ENCODE results near the gene GLYATL3. TPM values are rescaled to one million over a fixed set of nuclear protein-coding genes. Genes with fewer than 3 reads are reported as not detected.

GLYATL3 gene
- total RNA-seq, 4 donors from 2014 or later, result not detected

DNA sequence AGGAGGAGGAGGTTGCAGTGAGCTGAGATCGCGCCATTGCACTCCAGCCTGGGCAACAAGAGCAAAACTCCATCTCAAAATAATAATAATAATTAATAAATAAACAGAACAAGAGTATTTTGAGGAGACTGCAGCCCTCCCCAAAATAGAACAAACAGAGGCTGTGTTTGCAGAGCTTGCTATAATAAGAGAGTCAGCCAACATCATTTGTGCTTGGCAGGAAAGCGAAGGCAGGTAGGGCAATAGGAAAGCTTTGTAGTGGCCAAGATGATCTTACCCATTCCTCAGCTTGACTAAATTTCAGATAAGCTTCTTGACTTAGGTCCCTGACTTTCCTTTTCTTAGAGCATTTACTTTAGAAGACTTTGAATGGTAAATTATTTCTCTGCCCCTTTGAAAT is 57.5 kb downstream of the GLYATL3 start:
- 62 to 82% methylated on average over 3 of the region's 3 CpGs for WGBS, 2 donors (ENCODE audit: low coverage in 1 of 2)
- H3K27me3 ChIP-seq, result peaks cover 3% of the 10 kb centered on the region
- no peaks in the 10 kb centered on the region for H3K36me3 ChIP-seq
- no peak for DNase-seq
- in situ Hi-C loops (cut with MboI; ENCODE audit: low pct_ligation_motif_present in 1 of 4, low pct_unique_long_range_greater_than_20kb in 1 of 4, low sequenced_read_pairs in 3 of 4) (no loop called here), intact Hi-C loops (cut with DNase I; ENCODE audit: low total_unique reads) (no loop called here)
- peaks cover 0 to 21% (median 10%) of the 10 kb centered on the region in 4 donors for H3K4me1 ChIP-seq
- H3K4me3 ChIP-seq, result no peak overlapping the region
- TF ChIP-seq POLR2A (IDR thresholded peaks at IDR 0.05), result no peak
- no peak for TF ChIP-seq POLR2AphosphoS5 (IDR thresholded peaks at IDR 0.05)
- TF ChIP-seq, protein P1, sequence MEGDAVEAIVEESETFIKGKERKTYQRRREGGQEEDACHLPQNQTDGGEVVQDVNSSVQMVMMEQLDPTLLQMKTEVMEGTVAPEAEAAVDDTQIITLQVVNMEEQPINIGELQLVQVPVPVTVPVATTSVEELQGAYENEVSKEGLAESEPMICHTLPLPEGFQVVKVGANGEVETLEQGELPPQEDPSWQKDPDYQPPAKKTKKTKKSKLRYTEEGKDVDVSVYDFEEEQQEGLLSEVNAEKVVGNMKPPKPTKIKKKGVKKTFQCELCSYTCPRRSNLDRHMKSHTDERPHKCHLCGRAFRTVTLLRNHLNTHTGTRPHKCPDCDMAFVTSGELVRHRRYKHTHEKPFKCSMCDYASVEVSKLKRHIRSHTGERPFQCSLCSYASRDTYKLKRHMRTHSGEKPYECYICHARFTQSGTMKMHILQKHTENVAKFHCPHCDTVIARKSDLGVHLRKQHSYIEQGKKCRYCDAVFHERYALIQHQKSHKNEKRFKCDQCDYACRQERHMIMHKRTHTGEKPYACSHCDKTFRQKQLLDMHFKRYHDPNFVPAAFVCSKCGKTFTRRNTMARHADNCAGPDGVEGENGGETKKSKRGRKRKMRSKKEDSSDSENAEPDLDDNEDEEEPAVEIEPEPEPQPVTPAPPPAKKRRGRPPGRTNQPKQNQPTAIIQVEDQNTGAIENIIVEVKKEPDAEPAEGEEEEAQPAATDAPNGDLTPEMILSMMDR (IDR thresholded peaks at IDR 0.05), result no peak
- no peak for TF ChIP-seq EP300 (IDR thresholded peaks at IDR 0.05; ENCODE audit: low read depth)
- H3K9me3 ChIP-seq, result no peaks in the 10 kb centered on the region
- H3K27ac ChIP-seq, result peak overlapping the region; percentile 71 to 82 (median 77)

DNA sequence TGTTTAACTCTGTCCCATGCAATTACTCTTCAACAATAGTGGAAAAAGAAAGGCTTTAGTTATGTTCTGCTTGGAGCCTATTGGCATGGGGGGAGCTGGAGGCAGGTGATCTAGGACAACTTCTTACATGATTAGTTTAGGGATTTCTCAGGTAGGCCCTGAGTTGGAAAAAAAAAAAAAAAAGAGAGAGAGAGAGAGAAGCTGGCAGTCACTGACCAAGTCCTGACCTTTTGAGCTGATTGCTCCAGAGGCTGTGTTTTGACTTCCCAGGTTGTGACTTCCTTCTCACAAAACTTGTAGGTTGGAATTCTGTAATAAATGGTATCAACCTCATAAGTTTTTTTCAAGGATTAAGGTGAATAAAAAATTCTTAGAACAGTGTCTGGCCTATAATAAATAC is 58.5 kb downstream of the GLYATL3 start:
- TF ChIP-seq POLR2A (IDR thresholded peaks at IDR 0.05) (no peak), POLR2AphosphoS5 (IDR thresholded peaks at IDR 0.05) (no peak), EP300 (IDR thresholded peaks at IDR 0.05; ENCODE audit: low read depth) (no peak)
- TF ChIP-seq, protein P1 (IDR thresholded peaks at IDR 0.05), result no peak
- H3K9me3 ChIP-seq, result no peaks in the 10 kb centered on the region
- intact Hi-C loops (cut with DNase I; ENCODE audit: low total_unique reads), result no loop called here
- H3K4me1 ChIP-seq, result peaks cover 0 to 18% (median 9%) of the 10 kb centered on the region in 4 donors
- DNase-seq, result no peak
- H3K4me3 ChIP-seq, result no peak overlapping the region
- H3K27me3 ChIP-seq, result no peaks in the 10 kb centered on the region
- in situ Hi-C loops (cut with MboI; ENCODE audit: low pct_ligation_motif_present in 1 of 4, low pct_unique_long_range_greater_than_20kb in 1 of 4, low sequenced_read_pairs in 3 of 4), result no loop called here
- H3K27ac ChIP-seq, result no peak overlapping the region
- H3K36me3 ChIP-seq, result no peaks in the 10 kb centered on the region

DNA sequence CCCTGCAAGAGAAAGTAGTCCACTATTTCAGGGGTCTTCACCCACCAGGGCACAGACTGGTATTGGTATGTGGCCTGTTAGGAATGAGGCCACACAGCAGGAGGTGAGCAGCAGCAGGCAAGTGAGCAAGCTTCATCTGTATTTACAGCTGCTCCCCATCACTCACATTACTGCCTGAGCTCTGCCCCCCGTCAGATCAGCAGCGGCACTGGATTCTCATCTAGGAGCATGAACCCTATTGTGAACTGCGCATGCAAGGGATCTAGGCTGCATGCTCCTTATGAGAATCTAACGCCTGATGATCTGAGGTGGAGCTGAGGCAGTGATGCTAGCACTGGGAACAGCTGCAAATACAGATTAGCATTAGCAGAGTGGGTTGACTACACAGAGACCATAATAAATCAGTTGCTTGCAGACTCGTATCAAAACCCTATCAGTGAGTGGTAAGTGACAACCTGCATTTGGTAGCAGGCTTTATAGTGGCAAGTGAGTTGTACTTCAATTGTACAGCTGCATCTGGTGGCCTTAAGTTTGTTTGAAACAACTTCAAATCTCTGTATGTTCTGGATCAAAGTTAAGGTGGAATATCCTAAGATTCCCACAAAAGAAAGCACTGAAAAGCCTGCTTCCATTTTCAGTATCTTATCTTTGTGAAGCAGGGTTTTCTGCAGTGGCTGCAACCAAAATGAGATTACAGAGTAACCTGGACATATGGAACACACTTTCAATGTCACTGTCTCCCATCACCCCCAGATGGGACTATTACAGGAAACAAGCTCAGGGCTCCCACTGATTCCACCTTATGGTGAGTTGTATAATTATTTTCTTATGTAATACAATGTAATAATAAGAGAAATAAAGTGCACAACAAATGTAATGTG is 63.5 kb downstream of the GLYATL3 start:
- intact Hi-C loops (cut with DNase I; ENCODE audit: low total_unique reads) (no loop called here), in situ Hi-C loops (cut with MboI; ENCODE audit: low pct_ligation_motif_present in 1 of 4, low pct_unique_long_range_greater_than_20kb in 1 of 4, low sequenced_read_pairs in 3 of 4) (no loop called here)
- 60 to 78% methylated on average over 1 to 3 of the region's 5 CpGs for WGBS, 2 donors (ENCODE audit: low coverage in 1 of 2)
- DNase-seq, result no peak
- no peak overlapping the region for H3K4me3 ChIP-seq
- H3K27me3 ChIP-seq, result no peaks in the 10 kb centered on the region
- H3K9me3 ChIP-seq, result no peaks in the 10 kb centered on the region
- TF ChIP-seq EP300 (IDR thresholded peaks at IDR 0.05; ENCODE audit: low read depth), result no peak
- TF ChIP-seq, protein P1 (IDR thresholded peaks at IDR 0.05), result no peak
- no peak for TF ChIP-seq POLR2AphosphoS5 (IDR thresholded peaks at IDR 0.05)
- no peak for TF ChIP-seq POLR2A (IDR thresholded peaks at IDR 0.05)
- no peaks in the 10 kb centered on the region for H3K4me1 ChIP-seq
- no peaks in the 10 kb centered on the region for H3K36me3 ChIP-seq
- H3K27ac ChIP-seq, result no peak overlapping the region

DNA sequence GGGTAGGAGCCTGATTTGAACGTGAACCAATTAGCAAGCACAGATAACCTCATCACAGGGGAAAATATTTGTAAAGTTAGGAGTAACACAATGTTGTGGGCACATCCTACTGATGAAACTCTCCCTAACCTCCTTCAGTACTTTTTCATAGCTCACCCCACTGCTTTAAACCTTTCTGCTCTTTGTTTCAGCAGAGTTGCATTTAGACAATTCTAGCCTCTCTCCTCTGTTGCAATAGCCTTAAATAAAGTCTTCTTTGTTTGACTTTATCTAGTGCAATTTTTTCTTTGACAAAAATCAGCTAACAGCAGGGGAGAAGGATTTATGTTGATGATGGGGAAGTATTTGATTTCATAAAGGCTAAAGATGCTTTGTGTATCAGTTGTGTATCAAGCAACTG is 64.8 kb downstream of the GLYATL3 start:
- no peaks in the 10 kb centered on the region for H3K9me3 ChIP-seq
- H3K27ac ChIP-seq, result no peak overlapping the region
- no peaks in the 10 kb centered on the region for H3K36me3 ChIP-seq
- H3K4me3 ChIP-seq, result no peak overlapping the region
- no peaks in the 10 kb centered on the region for H3K4me1 ChIP-seq
- 84 to 88% methylated on average over 1 of the region's 1 CpG for WGBS, 2 donors (ENCODE audit: low coverage in 1 of 2)
- H3K27me3 ChIP-seq, result no peaks in the 10 kb centered on the region
- DNase-seq, result no peak
- TF ChIP-seq EP300 (IDR thresholded peaks at IDR 0.05; ENCODE audit: low read depth), result no peak
- TF ChIP-seq POLR2AphosphoS5 (IDR thresholded peaks at IDR 0.05), result no peak
- no peak for TF ChIP-seq POLR2A (IDR thresholded peaks at IDR 0.05)
- TF ChIP-seq, protein P1 (IDR thresholded peaks at IDR 0.05), result no peak
- intact Hi-C loops (cut with DNase I; ENCODE audit: low total_unique reads), result no loop called here
- in situ Hi-C loops (cut with MboI; ENCODE audit: low pct_ligation_motif_present in 1 of 4, low pct_unique_long_range_greater_than_20kb in 1 of 4, low sequenced_read_pairs in 3 of 4), result no loop called here
